H1 (cell line): Measurements from ENCODE around the gene FCGBP.

ENCODE experiments used
- ATF2 ChIP-seq: IDR thresholded peaks from 2 replicates; pipeline ENCODE4 v1.6.1; 2012; ENCODE audit warnings: low read length, inconsistent platforms
- CREB1 ChIP-seq: IDR thresholded peaks from 2 replicates; pipeline ENCODE4 v1.6.1; 2012; ENCODE audit warnings: inconsistent platforms
- CTCF ChIP-seq, 3 experiments: IDR thresholded peaks; 1 replicate in 2 of 3; 2 replicates in 1 of 3; pipeline versions ENCODE4 v1.5.1 to v1.6.1; 2011; ENCODE audit warnings: low read length in 3 of 3, mild to moderate bottlenecking in 3 of 3, inconsistent platforms in 2 of 3, low read depth in 1 of 3, moderate library complexity in 1 of 3; ENCODE audit not compliant: insufficient read depth in 1 of 3; ENCODE audit errors: control extremely low read depth in 1 of 3
- JUND ChIP-seq: IDR thresholded peaks from 2 replicates; pipeline ENCODE4 v1.6.1; 2011; ENCODE audit warnings: mild to moderate bottlenecking, improper control_type of control experiment, low read length
- POLR2AphosphoS5 ChIP-seq: IDR thresholded peaks from 2 replicates; pipeline ENCODE4 v1.6.1; 2011; ENCODE audit warnings: low read depth, low read length
- RFX5 ChIP-seq: IDR thresholded peaks from 2 replicates; pipeline ENCODE4 v1.6.1; 2011; ENCODE audit warnings: low read depth, low read length, improper control_type of control experiment, borderline replicate concordance
- SP4 ChIP-seq: IDR thresholded peaks from 2 replicates; pipeline ENCODE4 v1.6.1; 2012; ENCODE audit warnings: low read length, inconsistent platforms
- TAF1 ChIP-seq: IDR thresholded peaks from 2 replicates; pipeline ENCODE4 v1.6.1; 2011; ENCODE audit warnings: mild to moderate bottlenecking, low read depth, low read length

DNA sequence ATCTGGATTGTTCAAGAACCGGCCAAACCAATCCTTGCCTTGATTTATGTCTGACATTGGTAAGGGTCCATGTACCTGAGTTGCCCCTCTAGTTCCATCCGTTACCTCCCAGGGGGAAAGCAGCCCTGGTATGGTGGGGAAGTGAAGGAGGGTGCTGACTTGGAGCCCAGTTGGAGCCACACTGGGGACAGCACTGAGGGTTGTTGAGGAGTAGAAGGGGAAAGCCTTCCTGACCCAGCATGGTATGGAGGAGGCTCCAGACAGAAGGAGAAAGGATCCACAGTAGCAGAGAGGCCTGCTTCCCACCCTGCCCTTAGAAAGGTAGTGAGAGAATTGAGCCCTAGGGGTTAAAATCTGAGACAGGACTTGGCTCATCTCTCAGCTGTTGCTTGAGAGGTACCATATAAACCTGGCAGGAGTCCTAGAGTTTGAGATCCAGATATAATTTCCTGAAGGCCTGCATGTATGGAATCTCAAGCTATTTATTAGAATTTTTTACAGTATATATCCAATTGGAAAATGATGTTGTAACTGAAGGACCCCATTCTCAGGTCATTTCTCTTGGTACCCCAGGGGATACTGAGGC is 16.7 kb upstream of the FCGBP start:
- TF ChIP-seq SP4 (no peak), CTCF (IDR thresholded peaks at IDR 0.05; ENCODE audit: control extremely low read depth in 1 of 3, insufficient read depth in 1 of 3, low read depth in 1 of 3, low read length in 3 of 3) (no peak), ATF2 (no peak), TAF1 (no peak), CREB1 (no peak), RFX5 (no peak), POLR2AphosphoS5 (no peak), JUND (no peak)
